ENCODE measurements around the gene NSDHL.

Gene NSDHL

DNA sequence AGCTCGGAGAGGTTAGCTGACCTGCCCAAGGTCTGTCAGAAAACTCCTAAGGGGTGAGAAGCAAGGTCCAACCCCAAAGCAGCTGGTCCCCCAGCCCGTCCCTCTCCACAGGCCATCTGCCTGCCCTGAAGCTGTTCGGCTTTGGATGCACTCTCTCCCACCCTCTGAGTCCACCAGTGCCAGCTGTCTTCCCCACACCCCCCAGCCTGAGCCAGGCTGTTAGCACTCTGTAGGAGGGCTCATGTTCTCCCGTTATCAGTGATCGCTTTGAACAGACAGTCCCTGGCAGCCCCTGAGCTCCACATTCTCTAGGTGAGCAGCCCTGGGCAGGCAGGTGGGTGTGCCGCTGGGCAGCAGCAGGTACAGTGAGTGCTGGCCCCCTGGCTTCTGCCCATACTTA is 83.0 kb downstream of the NSDHL start:
- no peak overlapping the region for H3K4me3 ChIP-seq (ENCODE audit: extremely low read depth, insufficient read depth, low read length, poor library complexity, severe bottlenecking)
- H3K4me1 ChIP-seq (ENCODE audit: control insufficient read depth, insufficient read depth, low read length, poor library complexity, severe bottlenecking) = peaks cover 8% of the 10 kb centered on the region
- no peak overlapping the region for H3K27ac ChIP-seq (ENCODE audit: low read depth, low read length, severe bottlenecking)
- 82 to 100% methylated on average over 1 to 3 of the region's 6 CpGs for WGBS, 2 experiments (ENCODE audit: insufficient coverage in 2 of 2)
- H3K9me3 ChIP-seq (ENCODE audit: control insufficient read depth, low read length) = no peaks in the 10 kb centered on the region
- no peaks in the 10 kb centered on the region for H3K36me3 ChIP-seq (ENCODE audit: control insufficient read depth, insufficient read depth, low read length)

- H3K9me3 ChIP-seq (ENCODE audit: control insufficient read depth, low read length) = no peaks in the 10 kb centered on the region
- no peak overlapping the region for H3K27ac ChIP-seq (ENCODE audit: low read depth, low read length, severe bottlenecking)
- H3K4me1 ChIP-seq (ENCODE audit: control insufficient read depth, insufficient read depth, low read length, poor library complexity, severe bottlenecking) = peaks cover 8% of the 10 kb centered on the region
- WGBS, 2 experiments (ENCODE audit: insufficient coverage in 2 of 2) = 18 to 20% methylated on average over 4 to 6 of the region's 13 CpGs
- no peaks in the 10 kb centered on the region for H3K36me3 ChIP-seq (ENCODE audit: control insufficient read depth, insufficient read depth, low read length)
- H3K4me3 ChIP-seq (ENCODE audit: extremely low read depth, insufficient read depth, low read length, poor library complexity, severe bottlenecking) = no peak overlapping the region
These were observed 84.8 kb downstream of the NSDHL start for GRCh38 chrX:152915541-152916241.

DNA sequence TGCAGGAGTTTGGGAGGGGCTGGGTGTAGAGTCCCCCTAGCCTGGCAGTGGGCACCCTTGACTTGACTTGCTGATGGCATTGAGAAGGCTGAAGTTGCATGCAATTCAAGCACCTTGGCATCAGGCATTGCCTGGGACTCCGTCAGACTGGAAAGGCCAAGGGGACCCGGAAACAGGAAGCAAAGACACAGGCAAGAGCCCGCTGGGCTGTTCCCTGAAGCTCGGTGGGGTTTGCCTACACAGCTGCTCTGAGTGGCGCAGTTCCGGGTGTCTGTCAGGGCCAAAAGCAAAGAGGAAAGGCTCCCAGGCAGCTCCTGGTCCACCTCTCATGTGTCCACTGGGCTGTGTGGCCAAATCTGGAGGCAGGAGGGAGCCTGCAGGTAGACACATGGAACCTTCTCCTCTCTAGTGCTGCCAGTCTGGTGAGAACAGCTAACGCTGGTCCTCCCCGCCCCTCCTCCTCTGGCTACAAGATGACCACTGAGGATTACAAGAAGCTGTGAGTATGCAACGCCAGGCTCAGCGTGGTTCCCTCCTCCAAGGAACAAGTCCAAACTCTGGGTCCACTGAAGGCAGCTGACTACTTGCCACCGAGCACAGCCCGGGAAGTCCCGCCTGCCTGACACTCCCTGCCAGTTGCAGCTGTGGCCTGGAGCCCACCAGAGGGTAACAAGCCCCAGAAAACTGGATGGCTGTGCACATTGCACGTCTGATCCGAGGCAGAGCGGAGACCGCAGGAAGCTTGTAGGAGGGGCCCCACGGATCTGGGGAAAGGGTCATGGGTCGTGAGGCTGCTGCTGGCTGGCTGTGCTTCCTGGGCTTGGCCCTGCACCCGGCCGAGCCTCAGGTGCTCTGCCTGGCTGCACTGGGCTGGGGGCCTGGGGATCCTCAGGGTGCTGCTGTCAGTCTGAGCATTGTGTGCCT is 87.1 kb downstream of the NSDHL start:
- no peaks in the 10 kb centered on the region for H3K9me3 ChIP-seq (ENCODE audit: control insufficient read depth, low read length)
- 92 to 95% methylated on average over 10 to 14 of the region's 21 CpGs for WGBS, 2 experiments (ENCODE audit: insufficient coverage in 2 of 2)
- H3K4me3 ChIP-seq (ENCODE audit: extremely low read depth, insufficient read depth, low read length, poor library complexity, severe bottlenecking) = no peak overlapping the region
- no peaks in the 10 kb centered on the region for H3K36me3 ChIP-seq (ENCODE audit: control insufficient read depth, insufficient read depth, low read length)
- no peak overlapping the region for H3K27ac ChIP-seq (ENCODE audit: low read depth, low read length, severe bottlenecking)
- peaks cover 8% of the 10 kb centered on the region for H3K4me1 ChIP-seq (ENCODE audit: control insufficient read depth, insufficient read depth, low read length, poor library complexity, severe bottlenecking)

- 90 to 91% methylated on average over 2 to 4 of the region's 7 CpGs for WGBS, 2 experiments (ENCODE audit: insufficient coverage in 2 of 2)
- H3K4me1 ChIP-seq (ENCODE audit: control insufficient read depth, insufficient read depth, low read length, poor library complexity, severe bottlenecking) = peaks cover 8% of the 10 kb centered on the region
- H3K36me3 ChIP-seq (ENCODE audit: control insufficient read depth, insufficient read depth, low read length) = no peaks in the 10 kb centered on the region
- H3K4me3 ChIP-seq (ENCODE audit: extremely low read depth, insufficient read depth, low read length, poor library complexity, severe bottlenecking) = no peak overlapping the region
- no peak overlapping the region for H3K27ac ChIP-seq (ENCODE audit: low read depth, low read length, severe bottlenecking)
- H3K9me3 ChIP-seq (ENCODE audit: control insufficient read depth, low read length) = no peaks in the 10 kb centered on the region
These were observed 87.8 kb downstream of the NSDHL start for GRCh38 chrX:152918707-152919106.

Data from mesodermal cell (in vitro differentiated cells).